Fibroblast of upper back skin (primary cell): Measurements from ENCODE around the gene ZG16B.

Experiments
- DNase-seq: peaks from one replicate; pipeline ENCODE4 v3.0.0-alpha.2; 2013

Gene ZG16B

DNA sequence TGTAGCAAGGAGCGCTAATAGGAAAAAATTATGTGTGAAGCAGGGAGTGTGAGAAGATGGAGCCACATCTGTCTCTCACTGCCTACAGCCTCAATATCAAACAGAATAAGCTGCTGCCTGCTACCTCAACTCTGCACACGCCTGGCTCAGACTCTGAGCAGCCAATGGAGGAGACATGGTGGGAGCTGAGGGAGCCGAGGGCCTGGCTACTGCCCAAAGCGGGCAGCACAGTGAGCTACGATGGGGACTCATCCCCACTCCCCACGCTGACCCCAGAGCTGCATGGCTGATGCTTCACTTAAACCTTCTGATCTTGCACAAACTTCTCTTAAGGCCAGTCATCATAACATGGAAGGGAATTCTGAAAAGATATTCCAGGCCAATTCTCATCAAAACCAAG, 41.8 kb downstream of the ZG16B start:
- no peak for DNase-seq

DNA sequence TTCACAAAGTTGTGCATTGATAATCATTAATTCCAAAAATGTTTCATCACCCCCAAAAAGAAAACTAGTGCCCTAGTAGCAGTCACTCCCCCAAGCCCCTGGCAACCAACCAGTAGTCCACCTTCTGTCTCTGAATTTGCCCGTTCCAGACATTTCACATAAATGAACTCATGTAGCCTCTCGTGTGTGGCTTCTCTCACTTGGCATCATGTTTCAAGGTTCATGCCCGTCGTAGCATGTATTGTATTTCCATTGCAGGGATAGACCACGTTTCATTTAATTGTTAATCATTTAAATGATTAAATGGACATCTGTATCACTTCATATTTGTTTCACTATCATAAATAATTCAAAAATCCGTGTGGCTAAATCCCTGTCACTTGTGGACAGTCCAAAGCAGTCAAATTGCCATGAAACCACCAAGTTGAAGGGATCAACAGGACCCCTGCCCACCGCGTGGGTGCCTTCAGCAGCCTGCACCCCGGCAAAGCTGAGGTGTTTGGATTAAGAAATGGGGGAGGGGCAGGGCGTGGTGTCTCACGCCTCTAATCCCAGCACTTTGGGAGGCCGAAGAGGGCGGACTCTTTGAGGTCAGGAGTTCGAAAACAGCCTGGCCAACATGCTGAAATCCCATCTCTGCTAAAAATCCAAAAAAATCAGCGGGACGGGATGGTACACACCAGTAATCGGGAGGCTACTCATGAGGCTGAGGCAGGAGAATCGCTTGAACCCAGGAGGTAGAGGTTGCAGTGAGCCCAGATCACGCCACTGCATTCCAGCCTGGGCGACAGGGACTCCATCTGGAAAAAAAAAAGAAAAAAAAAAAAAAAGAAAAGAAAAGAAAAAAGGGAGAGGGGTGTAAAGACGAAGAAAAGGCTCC, 44.2 kb downstream of the ZG16B start:
- DNase-seq: peak; percentile 14

DNA sequence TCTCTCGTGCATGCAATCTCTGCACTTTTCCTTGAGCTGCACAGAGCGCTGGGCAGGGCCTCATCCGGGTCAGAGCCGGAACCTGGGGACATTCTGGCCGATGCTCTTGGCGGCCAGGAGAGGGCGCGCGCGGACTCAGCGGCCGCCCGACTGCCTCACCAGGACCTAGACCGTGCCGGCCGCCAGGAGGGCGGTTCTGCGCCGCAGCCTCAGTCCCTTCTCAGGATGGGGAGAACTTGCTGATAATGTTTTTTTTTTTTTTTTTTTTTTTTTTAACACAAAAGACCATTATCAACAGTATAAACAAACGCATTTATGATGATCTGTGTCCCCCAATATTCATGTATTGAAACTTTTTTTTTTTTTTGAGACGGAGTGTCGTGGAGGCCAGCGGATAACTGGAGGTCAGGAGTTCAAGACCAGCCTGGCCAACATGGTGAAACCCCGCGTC, 44.8 kb downstream of the ZG16B start:
- peak; percentile 71 for DNase-seq

DNA sequence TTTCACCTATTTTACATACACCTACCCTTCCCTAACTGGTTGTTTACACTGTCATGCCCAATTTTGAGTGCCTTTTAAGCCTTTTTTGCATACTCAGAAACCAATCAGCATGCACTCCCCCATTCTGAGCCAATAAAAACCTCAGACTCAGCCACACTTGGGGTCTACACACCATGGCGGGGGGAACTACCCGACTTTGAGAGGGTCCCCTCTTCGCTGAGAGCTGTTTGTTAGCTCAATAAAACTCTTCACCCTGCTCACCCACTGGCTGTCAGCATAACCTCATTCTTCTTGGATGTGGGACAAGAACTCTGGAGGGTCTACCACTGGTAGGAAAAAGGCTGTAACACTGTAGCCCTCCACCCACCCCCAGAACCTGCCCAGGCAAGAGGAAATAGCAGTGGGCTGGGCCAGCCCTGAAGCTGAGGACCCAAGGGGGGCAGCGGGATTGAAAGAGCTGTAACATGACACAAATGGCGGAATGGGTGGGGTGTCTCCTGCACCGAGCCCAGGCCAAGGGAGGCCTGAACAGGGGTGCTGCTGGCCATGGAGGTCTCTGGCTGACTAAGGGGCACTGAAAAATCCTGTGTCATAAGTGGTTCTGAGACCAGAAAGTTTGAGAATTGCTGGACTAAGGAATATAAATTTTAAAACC, 49.9 kb downstream of the ZG16B start:
- DNase-seq: no peak
